GM18526 (cell line): ENCODE results near the gene FAM124A.

Experiments
- POLR2A ChIP-seq: IDR thresholded peaks from 3 replicates; pipeline ENCODE4 v1.6.1; 2011; ENCODE audit not compliant: insufficient read length; ENCODE audit errors: extremely low read depth

FAM124A gene

GRCh38 chr13:51246025-51246417 is 23.8 kb downstream of the FAM124A start:
- TF ChIP-seq POLR2A: no peak

GRCh38 chr13:51246418-51247277 is 24.4 kb downstream of the FAM124A start:
- TF ChIP-seq POLR2A: no peak

DNA sequence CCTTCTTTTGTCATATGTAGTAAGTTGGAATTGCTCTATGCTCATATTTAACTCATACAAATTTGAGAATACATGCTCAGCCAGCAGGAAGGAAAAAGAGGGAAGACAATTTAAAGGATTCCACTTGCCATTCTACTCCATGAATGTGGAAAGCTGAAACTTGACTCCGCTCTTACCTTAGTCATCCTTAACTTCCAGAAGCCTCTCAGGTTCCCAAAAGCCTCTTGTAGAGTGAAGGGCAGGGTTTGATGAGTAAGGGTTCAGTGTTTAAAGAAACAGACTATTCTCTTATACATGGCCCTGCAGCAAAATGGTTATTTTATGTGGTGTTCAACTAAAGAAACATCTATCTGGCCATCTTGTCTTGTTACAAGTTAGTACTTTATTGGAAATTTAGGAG is 27.1 kb downstream of the FAM124A start:
- no peak for TF ChIP-seq POLR2A

GRCh38 chr13:51249770-51250741 is 27.9 kb downstream of the FAM124A start:
- no peak for TF ChIP-seq POLR2A

GRCh38 chr13:51251480-51251879 is 29.3 kb downstream of the FAM124A start:
- no peak for TF ChIP-seq POLR2A

GRCh38 chr13:51252954-51253532 is 30.8 kb downstream of the FAM124A start:
- no peak for TF ChIP-seq POLR2A

GRCh38 chr13:51255556-51255955 is 33.4 kb downstream of the FAM124A start:
- no peak for TF ChIP-seq POLR2A

GRCh38 chr13:51257187-51257586 is 35.0 kb downstream of the FAM124A start:
- no peak for TF ChIP-seq POLR2A

- TF ChIP-seq POLR2A: no peak
Measured at GRCh38 chr13:51258612-51259548, 36.7 kb downstream of the FAM124A start.

DNA sequence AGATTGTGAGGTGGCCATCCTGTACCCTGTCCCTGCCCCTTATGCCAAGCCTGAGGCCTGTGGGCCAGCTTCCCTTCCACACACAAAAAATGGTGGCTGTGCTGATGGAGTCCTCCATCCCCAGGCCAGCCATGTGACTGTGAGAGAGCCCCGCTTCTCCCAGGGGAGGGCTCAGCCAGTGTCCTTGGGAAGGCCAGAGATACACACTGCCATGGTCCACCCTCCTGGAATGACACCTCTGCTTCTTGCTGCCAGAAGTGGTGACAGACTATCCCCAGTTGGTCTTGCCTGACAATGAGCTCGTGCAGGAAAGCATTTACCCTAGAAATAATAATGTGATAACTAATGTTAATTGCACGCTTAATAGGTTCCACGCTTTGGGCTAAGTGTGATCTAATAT is 38.0 kb downstream of the FAM124A start:
- TF ChIP-seq POLR2A: no peak

GRCh38 chr13:51261610-51262249 is 39.5 kb downstream of the FAM124A start:
- no peak for TF ChIP-seq POLR2A

GRCh38 chr13:51262501-51263211 is 40.5 kb downstream of the FAM124A start:
- TF ChIP-seq POLR2A: no peak

- no peak for TF ChIP-seq POLR2A
Measured at GRCh38 chr13:51266642-51267041, 44.4 kb downstream of the FAM124A start.
